OCI-LY3 (cell line): ENCODE results near the gene KIFC1.

ENCODE experiments used
- H2AFZ ChIP-seq: fragments of 200-600, 300-600 bp; shearing (Covaris generic); 2 replicates; pipeline ENCODE4 v1.6.0; 2014; ENCODE audit warnings: antibody characterized with exemption, low read depth, low read length
- H3K27ac ChIP-seq: fragments of 200-600, 300-600 bp; sonication (generic); 2 replicates; pipeline ENCODE4 v1.5.1; 2014; ENCODE audit warnings: mild to moderate bottlenecking, low read length, moderate library complexity, mixed read lengths
- H3K27me3 ChIP-seq: fragments of 200-600, 300-600 bp; sonication (generic); 2 replicates; pipeline ENCODE4 v1.6.1; 2014; ENCODE audit warnings: low read depth, low read length, mixed read lengths
- H3K36me3 ChIP-seq: fragments of 200-600, 300-600 bp; sonication (generic); replicated peaks from 2 replicates; pipeline ENCODE3; 2014; ENCODE audit warnings: low read depth, low read length, mixed read lengths
- H3K4me1 ChIP-seq: fragments of 300-600, 200-600 bp; sonication (generic); 2 replicates; pipeline ENCODE4 v1.6.1; 2014; ENCODE audit warnings: low read length, mixed read lengths
- H3K4me2 ChIP-seq: fragments of 200-600, 300-600 bp; sonication (generic); 2 replicates; pipeline ENCODE4 v1.6.1; 2014; ENCODE audit warnings: low read length, mixed read lengths
- H3K4me3 ChIP-seq: fragments of 300-600, 200-600 bp; sonication (generic); 2 replicates; pipeline ENCODE4 v1.5.1; 2014; ENCODE audit warnings: antibody characterized with exemption, mild to moderate bottlenecking, low read length, moderate library complexity
- H3K79me2 ChIP-seq: fragments of 300-600, 200-600 bp; shearing (Covaris generic); 2 replicates; pipeline ENCODE4 v1.6.1; 2014; ENCODE audit warnings: mild to moderate bottlenecking, low read length, mixed read lengths
- H3K9ac ChIP-seq: fragments of 300-600, 200-600 bp; shearing (Covaris generic); 2 replicates; pipeline ENCODE4 v1.6.0; 2014; ENCODE audit warnings: mild to moderate bottlenecking, low read length, moderate library complexity
- H3K9me3 ChIP-seq: fragments of 200-600, 300-600 bp; shearing (Covaris generic); 2 replicates; pipeline ENCODE4 v1.6.1; 2014; ENCODE audit warnings: low read length, mixed read lengths; ENCODE audit not compliant: insufficient read depth
- H4K20me1 ChIP-seq: fragments of 200-600, 300-600 bp; sonication (generic); 2 replicates; pipeline ENCODE4 v1.6.1; 2016; ENCODE audit warnings: low read length, mixed read lengths; ENCODE audit not compliant: insufficient read depth
- CTCF ChIP-seq: fragments of 200-600, 300-600 bp; sonication (generic); IDR thresholded peaks from 2 replicates; pipeline ENCODE4 v1.5.1; 2014; ENCODE audit warnings: antibody characterized with exemption, low read length, low read depth
- EZH2phosphoT487 ChIP-seq: fragments of 200-600 bp; shearing (Covaris generic); IDR thresholded peaks from 2 replicates; pipeline ENCODE4 v1.6.1; 2018; ENCODE audit warnings: antibody characterized with exemption, mixed run types, low read depth

KIFC1 gene

DNA sequence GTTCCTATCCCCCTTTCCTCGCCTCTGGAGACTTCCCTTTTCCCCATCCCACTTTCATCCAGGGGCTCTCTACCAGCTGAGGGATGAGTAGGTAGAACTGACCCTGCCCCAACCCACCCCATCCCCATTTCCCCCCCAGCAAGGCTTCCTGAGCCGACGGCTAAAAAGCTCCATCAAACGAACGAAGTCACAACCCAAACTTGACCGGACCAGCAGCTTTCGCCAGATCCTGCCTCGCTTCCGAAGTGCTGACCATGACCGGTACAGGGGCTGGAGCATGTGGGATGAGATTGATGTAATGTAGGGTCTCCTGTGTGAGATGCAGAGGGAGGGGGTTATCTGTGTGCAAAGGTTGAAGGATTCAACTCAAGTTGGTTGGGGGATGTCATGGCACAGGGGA is 40.9 kb downstream of the KIFC1 start:
- Histone ChIP-seq H3K9ac (no peak overlapping the region), H4K20me1 (no peaks in the 10 kb centered on the region), H3K36me3 (no peaks in the 10 kb centered on the region), H3K4me1 (peaks cover 31% of the 10 kb centered on the region), H3K27me3 (no peaks in the 10 kb centered on the region), H3K27ac (no peak overlapping the region), H3K4me2 (peak overlapping the region; percentile 92; the same call in 1 of the 2 replicates), H3K9me3 (no peaks in the 10 kb centered on the region), H3K79me2 (no peaks in the 10 kb centered on the region), H2AFZ (no peak overlapping the region), H3K4me3 (peak overlapping the region; percentile 79; the same call in 1 of the 2 replicates)
- TF ChIP-seq CTCF (no peak), EZH2phosphoT487 (no peak)

GRCh38 chr6:33433001-33433543 is 41.4 kb downstream of the KIFC1 start:
- H4K20me1 ChIP-seq = no peaks in the 10 kb centered on the region
- no peaks in the 10 kb centered on the region for H3K27me3 ChIP-seq
- H3K9me3 ChIP-seq = no peaks in the 10 kb centered on the region
- no peak for TF ChIP-seq EZH2phosphoT487
- no peak for TF ChIP-seq CTCF
- H2AFZ ChIP-seq = no peak overlapping the region
- peaks cover 31% of the 10 kb centered on the region for H3K4me1 ChIP-seq
- H3K36me3 ChIP-seq = no peaks in the 10 kb centered on the region
- no peak overlapping the region for H3K27ac ChIP-seq
- no peak overlapping the region for H3K4me2 ChIP-seq
- H3K9ac ChIP-seq = no peak overlapping the region
- no peaks in the 10 kb centered on the region for H3K79me2 ChIP-seq
- H3K4me3 ChIP-seq = no peak overlapping the region

DNA sequence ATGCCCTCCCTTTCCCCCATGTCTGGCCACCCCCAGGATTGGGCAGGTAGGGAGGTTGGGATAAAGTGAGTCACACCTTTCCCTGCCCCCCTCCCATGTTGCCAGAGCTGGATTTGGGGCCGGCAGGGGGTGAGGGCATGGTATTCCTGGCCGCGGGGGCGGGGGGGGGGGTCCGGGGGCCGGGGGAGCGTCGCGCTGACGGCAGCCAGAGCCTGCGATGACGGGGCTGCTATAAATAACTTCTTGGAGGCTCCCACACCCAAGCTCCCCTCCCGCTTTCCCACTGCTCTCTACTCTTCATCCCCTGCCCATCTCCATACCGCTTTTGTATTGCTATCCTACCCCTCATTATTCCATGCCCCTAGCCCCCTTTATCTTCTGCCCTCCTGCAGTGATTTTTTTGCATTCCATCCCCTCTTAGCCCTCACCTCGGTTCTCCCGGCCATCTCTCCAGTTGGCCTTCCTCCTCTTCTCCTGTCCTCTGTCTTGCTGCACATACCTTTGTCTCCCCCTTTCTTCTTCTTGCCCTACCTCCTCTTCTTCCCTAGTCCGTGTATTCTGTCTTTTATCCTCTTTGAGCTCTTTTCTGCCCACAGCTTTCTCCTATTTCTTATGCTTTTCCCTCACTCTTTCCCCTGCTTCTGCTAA is 42.0 kb downstream of the KIFC1 start:
- H3K4me3 ChIP-seq = no peak overlapping the region
- H3K27ac ChIP-seq = no peak overlapping the region
- peaks cover 26% of the 10 kb centered on the region for H3K4me1 ChIP-seq
- no peak overlapping the region for H2AFZ ChIP-seq
- no peaks in the 10 kb centered on the region for H3K27me3 ChIP-seq
- TF ChIP-seq CTCF (no peak), EZH2phosphoT487 (no peak)
- no peak overlapping the region for H3K9ac ChIP-seq
- H3K36me3 ChIP-seq = no peaks in the 10 kb centered on the region
- no peaks in the 10 kb centered on the region for H3K9me3 ChIP-seq
- H4K20me1 ChIP-seq = no peaks in the 10 kb centered on the region
- H3K79me2 ChIP-seq = no peaks in the 10 kb centered on the region
- no peak overlapping the region for H3K4me2 ChIP-seq

DNA sequence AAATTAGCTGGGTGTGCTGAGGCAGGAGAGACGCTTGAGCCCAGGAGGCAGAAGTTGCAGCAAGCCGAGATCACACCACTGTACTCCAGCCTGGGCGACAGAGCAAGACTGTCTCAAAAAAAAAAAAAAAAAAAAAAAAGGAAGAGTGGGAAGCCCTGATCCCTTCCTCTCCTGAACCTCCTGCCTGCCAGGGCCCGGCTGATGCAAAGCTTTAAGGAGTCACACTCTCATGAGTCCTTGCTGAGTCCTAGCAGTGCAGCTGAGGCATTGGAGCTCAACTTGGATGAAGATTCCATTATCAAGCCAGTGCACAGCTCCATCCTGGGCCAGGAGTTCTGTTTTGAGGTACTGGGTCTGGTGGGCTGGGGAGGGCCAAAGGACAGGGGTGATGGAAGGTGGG is 43.3 kb downstream of the KIFC1 start:
- Histone ChIP-seq H4K20me1 (no peaks in the 10 kb centered on the region), H3K36me3 (no peaks in the 10 kb centered on the region), H3K9ac (no peak overlapping the region), H2AFZ (no peak overlapping the region), H3K4me3 (no peak overlapping the region), H3K27ac (no peak overlapping the region), H3K4me1 (peaks cover 23% of the 10 kb centered on the region), H3K79me2 (no peaks in the 10 kb centered on the region), H3K4me2 (no peak overlapping the region), H3K9me3 (no peaks in the 10 kb centered on the region), H3K27me3 (no peaks in the 10 kb centered on the region)
- TF ChIP-seq EZH2phosphoT487 (no peak), CTCF (no peak)
